NCI-H345 treated with DMSO at 0.1 percent for 48 hours (cell line): ENCODE measurements around the gene ZBTB25.

Experiments
- DNase-seq: peaks from one replicate; lab custom pipeline; 2025; ENCODE audit not compliant: unreplicated experiment; lab: John Stamatoyannopoulos, UW

The ZBTB25 gene

GRCh38 chr14:64405295-64405694 is 98.3 kb downstream of the ZBTB25 start:
- DNase-seq: no peak

- no peak for DNase-seq
These were observed 101.7 kb downstream of the ZBTB25 start for GRCh38 chr14:64401949-64402348.

GRCh38 chr14:64400829-64401459 is 102.7 kb downstream of the ZBTB25 start:
- DNase-seq: no peak
